ENCODE data around the gene CAMSAP3. TPM values are rescaled to one million over a fixed set of nuclear protein-coding genes. Genes with fewer than 3 reads are reported as not detected.
"Not testable (repeated sequence)": the region's sequence is repeated elsewhere in the genome, so short reads cannot be mapped to it uniquely, and the experiment has no call there.

The CAMSAP3 gene
- total RNA-seq, 1 donor from 2014 or later, result 115 TPM

- no peak overlapping the region for H3K27ac Mint-ChIP-seq
These were observed 30.8 kb upstream of the CAMSAP3 start for GRCh38 chr19:7564866-7565265.

DNA sequence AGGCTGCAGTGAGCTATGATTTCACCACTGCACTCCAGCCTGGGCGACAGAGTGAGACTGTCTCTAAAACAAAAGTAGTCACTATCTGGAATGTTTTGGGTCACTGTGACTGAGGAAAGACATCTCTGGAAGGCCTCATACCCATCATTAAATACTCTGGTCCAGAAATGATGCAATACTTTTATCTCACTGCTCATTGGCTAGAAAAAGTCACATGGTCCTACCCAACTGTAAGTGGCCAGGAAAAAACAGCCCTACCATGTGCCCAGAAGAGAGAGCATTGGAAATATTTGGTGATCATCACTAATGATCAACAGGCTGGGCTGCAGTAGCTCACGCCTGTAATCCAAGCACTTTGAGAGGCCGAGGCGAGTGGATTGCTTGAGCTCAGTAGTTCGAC is 30.3 kb upstream of the CAMSAP3 start:
- H3K27ac Mint-ChIP-seq, result no peak overlapping the region
- H3K4me1 Mint-ChIP-seq (ENCODE audit: low read depth), result no peaks in the 10 kb centered on the region
- TF ChIP-seq CTCF (IDR thresholded peaks at IDR 0.05; ENCODE audit: unreplicated experiment), result no peak
- no peaks in the 10 kb centered on the region for H3K9me3 Mint-ChIP-seq (ENCODE audit: low read depth)
- peaks cover 6% of the 10 kb centered on the region for H3K36me3 Mint-ChIP-seq (ENCODE audit: insufficient read depth)
- no peak for DNase-seq (ENCODE audit: low spot score, unreplicated experiment)
- H3K27me3 Mint-ChIP-seq, result no peaks in the 10 kb centered on the region
- H3K4me3 Mint-ChIP-seq (ENCODE audit: low read depth), result no peak overlapping the region

More at GRCh38 chr19:7564866-7565265, 30.8 kb upstream of the CAMSAP3 start:
- Mint-ChIP-seq H3K36me3 (ENCODE audit: insufficient read depth) (peaks cover 9% of the 10 kb centered on the region), H3K27me3 (no peaks in the 10 kb centered on the region), H3K4me1 (ENCODE audit: low read depth) (no peaks in the 10 kb centered on the region), H3K9me3 (ENCODE audit: low read depth) (no peaks in the 10 kb centered on the region), H3K4me3 (ENCODE audit: low read depth) (no peak overlapping the region)
- no peak for DNase-seq (ENCODE audit: low spot score, unreplicated experiment)
- TF ChIP-seq CTCF (IDR thresholded peaks at IDR 0.05; ENCODE audit: unreplicated experiment), result no peak

DNA sequence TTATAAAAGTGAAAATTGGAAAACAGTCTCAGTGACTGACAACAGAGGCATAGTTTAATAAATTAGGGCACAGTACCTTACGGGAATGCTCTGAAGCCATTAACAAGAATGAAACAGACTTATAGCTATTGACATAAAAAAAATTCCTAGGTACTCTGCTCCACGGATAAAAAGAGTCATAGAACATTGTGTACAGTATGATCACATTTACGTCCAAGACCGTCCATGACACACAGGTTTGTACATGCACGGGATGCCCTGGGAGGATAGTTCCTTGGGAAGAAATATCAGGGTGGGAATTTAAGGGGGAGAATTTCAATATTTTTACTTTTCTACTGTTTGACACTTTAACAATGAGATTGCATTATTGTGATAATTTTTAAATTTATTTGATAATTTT is 24.9 kb upstream of the CAMSAP3 start:
- no peak overlapping the region for H3K27ac Mint-ChIP-seq
- no peak for DNase-seq (ENCODE audit: low spot score, unreplicated experiment)
- no peak overlapping the region for H3K4me3 Mint-ChIP-seq (ENCODE audit: low read depth)
- peaks cover 5% of the 10 kb centered on the region for H3K27me3 Mint-ChIP-seq
- no peaks in the 10 kb centered on the region for H3K4me1 Mint-ChIP-seq (ENCODE audit: low read depth)
- no peaks in the 10 kb centered on the region for H3K9me3 Mint-ChIP-seq (ENCODE audit: low read depth)
- TF ChIP-seq CTCF (IDR thresholded peaks at IDR 0.05; ENCODE audit: unreplicated experiment), result no peak
- H3K36me3 Mint-ChIP-seq (ENCODE audit: insufficient read depth), result no peaks in the 10 kb centered on the region

GRCh38 chr19:7575434-7576040 is 20.1 kb upstream of the CAMSAP3 start:
- H3K4me3 Mint-ChIP-seq (ENCODE audit: low read depth), result no peak overlapping the region
- no peaks in the 10 kb centered on the region for H3K4me1 Mint-ChIP-seq (ENCODE audit: low read depth)

GRCh38 chr19:7577422-7577821 is 18.2 kb upstream of the CAMSAP3 start:
- peaks cover 39% of the 10 kb centered on the region for H3K27me3 Mint-ChIP-seq
- H3K27ac Mint-ChIP-seq; H3K4me1 Mint-ChIP-seq (ENCODE audit: low read depth); H3K36me3 Mint-ChIP-seq (ENCODE audit: insufficient read depth); H3K4me3 Mint-ChIP-seq (ENCODE audit: low read depth); H3K9me3 Mint-ChIP-seq (ENCODE audit: low read depth); DNase-seq (ENCODE audit: low spot score, unreplicated experiment): not testable (repeated sequence)

More at GRCh38 chr19:7575434-7576040, 20.1 kb upstream of the CAMSAP3 start:
- TF ChIP-seq CTCF (IDR thresholded peaks at IDR 0.05; ENCODE audit: unreplicated experiment), result no peak
- Mint-ChIP-seq H3K27ac (no peak overlapping the region), H3K36me3 (ENCODE audit: insufficient read depth) (no peaks in the 10 kb centered on the region), H3K27me3 (peaks cover 29% of the 10 kb centered on the region), H3K9me3 (ENCODE audit: low read depth) (no peaks in the 10 kb centered on the region)
- DNase-seq (ENCODE audit: low spot score, unreplicated experiment), result no peak

DNA sequence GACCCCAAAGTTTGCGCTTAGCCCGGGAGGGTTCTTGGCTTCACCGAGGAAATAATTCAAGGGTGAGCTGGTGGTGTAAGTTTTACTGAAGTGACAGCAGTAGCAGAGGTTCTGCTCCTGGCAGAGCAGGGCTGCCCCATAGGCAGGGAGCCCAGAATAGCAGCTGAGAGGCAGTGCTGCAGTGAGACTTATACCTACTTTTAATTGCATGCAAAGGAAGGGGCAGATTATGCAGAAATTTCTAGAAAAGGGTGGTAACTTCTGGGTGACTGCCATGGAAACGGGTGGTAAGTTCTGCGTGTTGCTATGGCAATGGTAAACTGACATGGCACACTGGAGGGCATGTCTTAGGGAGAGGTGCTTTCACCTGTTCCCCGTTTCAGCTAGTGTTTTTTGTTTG is 17.5 kb upstream of the CAMSAP3 start:
- Mint-ChIP-seq H3K4me3 (ENCODE audit: low read depth) (no peak overlapping the region), H3K9me3 (ENCODE audit: low read depth) (no peaks in the 10 kb centered on the region), H3K36me3 (ENCODE audit: insufficient read depth) (no peaks in the 10 kb centered on the region), H3K27ac (no peak overlapping the region), H3K27me3 (peaks cover 42% of the 10 kb centered on the region), H3K4me1 (ENCODE audit: low read depth) (no peaks in the 10 kb centered on the region)
- DNase-seq (ENCODE audit: low spot score, unreplicated experiment), result no peak
- TF ChIP-seq CTCF (IDR thresholded peaks at IDR 0.05; ENCODE audit: unreplicated experiment), result no peak

Data from progenitor cell of endocrine pancreas (in vitro differentiated cells).